Measurements from ENCODE around the gene RPH3AL. TPM values are rescaled to one million over a fixed set of nuclear protein-coding genes. Genes with fewer than 3 reads are reported as not detected.

The RPH3AL gene
- total and polyA plus RNA-seq, 10 of the 15 experiments (the other 5 are each of a cell fraction or from before 2014, with no cell fraction given), result 0.04 to 1.2 (median 0.47) TPM; not detected in 2

DNA sequence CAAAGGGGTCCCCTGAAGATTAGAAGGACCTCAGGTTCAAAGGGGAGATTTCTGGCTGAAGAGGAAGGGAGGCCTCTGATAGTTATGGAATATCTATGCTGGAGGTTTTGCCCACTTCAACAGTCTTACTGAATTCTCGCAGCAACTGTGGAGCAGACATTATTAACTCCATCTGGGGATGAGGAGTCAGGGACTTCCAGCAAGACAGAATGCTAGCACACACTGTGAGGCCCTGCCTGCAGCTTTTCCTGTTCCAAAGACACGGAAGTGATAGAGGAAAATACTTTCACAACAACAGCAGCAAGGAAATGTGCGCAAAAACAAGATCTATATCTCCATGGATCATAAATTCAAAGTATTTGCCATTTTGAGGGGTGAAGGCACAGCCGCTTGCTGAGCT lies 72.8 kb downstream of the RPH3AL start:
- no peak for TF ChIP-seq SMARCA5 (IDR thresholded peaks at IDR 0.05)
- TF ChIP-seq CHD4 (IDR thresholded peaks at IDR 0.05), result no peak
- TF ChIP-seq MTA2 (IDR thresholded peaks at IDR 0.05; ENCODE audit: low read depth), result no peak
- TF ChIP-seq SIN3A (IDR thresholded peaks at IDR 0.05; ENCODE audit: low read depth, low read length), result no peak
- no peak for TF ChIP-seq SREBF1 (IDR thresholded peaks at IDR 0.05; ENCODE audit: low read length)
- no peak for TF ChIP-seq JUNB (IDR thresholded peaks at IDR 0.05)
- no peak for TF ChIP-seq RB1 (IDR thresholded peaks at IDR 0.05; ENCODE audit: borderline replicate concordance)
- no peak for TF ChIP-seq SIX5 (IDR thresholded peaks at IDR 0.05; ENCODE audit: low read depth, low read length, severe bottlenecking)
- no peak for TF ChIP-seq HCFC1 (IDR thresholded peaks at IDR 0.05; ENCODE audit: low read length)
- TF ChIP-seq JUND (IDR thresholded peaks at IDR 0.05; ENCODE audit: low read depth, low read length), result no peak
- TF ChIP-seq, protein P1, sequence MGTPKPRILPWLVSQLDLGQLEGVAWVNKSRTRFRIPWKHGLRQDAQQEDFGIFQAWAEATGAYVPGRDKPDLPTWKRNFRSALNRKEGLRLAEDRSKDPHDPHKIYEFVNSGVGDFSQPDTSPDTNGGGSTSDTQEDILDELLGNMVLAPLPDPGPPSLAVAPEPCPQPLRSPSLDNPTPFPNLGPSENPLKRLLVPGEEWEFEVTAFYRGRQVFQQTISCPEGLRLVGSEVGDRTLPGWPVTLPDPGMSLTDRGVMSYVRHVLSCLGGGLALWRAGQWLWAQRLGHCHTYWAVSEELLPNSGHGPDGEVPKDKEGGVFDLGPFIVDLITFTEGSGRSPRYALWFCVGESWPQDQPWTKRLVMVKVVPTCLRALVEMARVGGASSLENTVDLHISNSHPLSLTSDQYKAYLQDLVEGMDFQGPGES (IDR thresholded peaks at IDR 0.05), result no peak
- H3K4me1 ChIP-seq (ENCODE audit: control insufficient read depth, insufficient read depth, low read length), result no peaks in the 10 kb centered on the region
- no peak overlapping the region for H3K9ac ChIP-seq (ENCODE audit: control insufficient read depth, insufficient read depth, low read length)
- SMC1A ChIA-PET (ENCODE audit: uncharacterized antibody, unreplicated experiment), result no interaction called here
- POLR2A ChIA-PET, result no interaction called here
- DNase-seq (ENCODE audit: low read depth, low spot score) (no peak), FAIRE-seq (no peak), ATAC-seq (no peak)
- WGBS (ENCODE audit: insufficient coverage, insufficient replicate concordance, low lambda C conversion rate, missing lambda C conversion rate), result 25% methylated on average over 4 of the region's 4 CpGs
- H3K4me3 ChIP-seq, result no peak overlapping the region
- in situ Hi-C loops (cut with MboI) (no loop called here), intact Hi-C loops (cut with micrococcal nuclease; ENCODE audit: unreplicated experiment) (no loop called here)
- H3K36me3 ChIP-seq (ENCODE audit: control insufficient read depth in 2 of 2, insufficient read depth in 2 of 2, low read length in 1 of 2), result no peaks in the 10 kb centered on the region
- H4K20me1 ChIP-seq (ENCODE audit: control insufficient read depth, insufficient read depth), result no peaks in the 10 kb centered on the region
- H3K27me3 ChIP-seq (replicated peaks in 1 of 2; ENCODE audit: control insufficient read depth in 2 of 2, insufficient read depth in 2 of 2, low read length in 1 of 2), result no peaks in the 10 kb centered on the region
- CTCF ChIA-PET, result interaction anchor here (1.2 kb wide), 1 partner anchor 41 kb away, joined by 3 read pairs; no protein-coding TSS in a partner anchor
- BruUV-seq (replicated peaks), result no TSS peak
- H2AFZ ChIP-seq (ENCODE audit: control insufficient read depth, low read depth, low read length), result no peak overlapping the region
- RAD21 ChIA-PET (ENCODE audit: unreplicated experiment), result no interaction called here
- H3K4me2 ChIP-seq (ENCODE audit: control insufficient read depth, insufficient read depth), result no peak overlapping the region
- no peaks in the 10 kb centered on the region for H3K79me2 ChIP-seq (ENCODE audit: control insufficient read depth, insufficient read depth, low read length)
- H3K9me3 ChIP-seq (replicated peaks; ENCODE audit: control insufficient read depth, insufficient read depth, low read length), result no peaks in the 10 kb centered on the region
- no peak overlapping the region for H3K27ac ChIP-seq (ENCODE audit: control insufficient read depth, insufficient read depth)
